Measurements from ENCODE around the gene ZMAT3.
A peak's percentile ranks its signal among the peaks of the same experiment; 100 is the strongest.
"Not testable (repeated sequence)": the region's sequence is repeated elsewhere in the genome, so short reads cannot be mapped to it uniquely, and the experiment has no call there.

The ZMAT3 gene, protein sequence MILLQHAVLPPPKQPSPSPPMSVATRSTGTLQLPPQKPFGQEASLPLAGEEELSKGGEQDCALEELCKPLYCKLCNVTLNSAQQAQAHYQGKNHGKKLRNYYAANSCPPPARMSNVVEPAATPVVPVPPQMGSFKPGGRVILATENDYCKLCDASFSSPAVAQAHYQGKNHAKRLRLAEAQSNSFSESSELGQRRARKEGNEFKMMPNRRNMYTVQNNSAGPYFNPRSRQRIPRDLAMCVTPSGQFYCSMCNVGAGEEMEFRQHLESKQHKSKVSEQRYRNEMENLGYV

GRCh38 chr3:179071323-179072099 is at the start of gene ZMAT3:
Gene ZMAT3, minus strand, starts transcription at chr3:179071809. Its CDS starts 4,057 bp downstream, at chr3:179067752.
- DNase-seq (ENCODE audit: low spot score) = peak; percentile 87

DNA sequence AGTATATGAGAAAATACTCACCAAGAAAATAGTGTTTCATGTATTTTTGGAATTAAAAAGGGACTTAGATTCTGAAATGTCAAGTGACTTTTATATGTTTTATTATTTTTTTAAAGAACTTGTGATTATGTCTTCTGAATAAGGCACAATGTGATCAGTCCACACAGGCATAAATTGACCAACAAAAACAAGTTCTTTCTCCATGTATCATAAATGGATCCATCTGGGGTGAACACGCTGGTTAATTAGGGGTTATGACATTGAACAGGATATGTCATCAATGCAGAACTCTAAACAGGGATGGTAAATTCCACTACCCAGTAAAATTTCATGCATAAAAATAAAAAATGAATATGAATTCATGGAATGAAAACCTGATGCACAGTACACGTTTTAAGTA is 45.2 kb upstream of the ZMAT3 start:
- DNase-seq (ENCODE audit: low spot score) = no peak

DNA sequence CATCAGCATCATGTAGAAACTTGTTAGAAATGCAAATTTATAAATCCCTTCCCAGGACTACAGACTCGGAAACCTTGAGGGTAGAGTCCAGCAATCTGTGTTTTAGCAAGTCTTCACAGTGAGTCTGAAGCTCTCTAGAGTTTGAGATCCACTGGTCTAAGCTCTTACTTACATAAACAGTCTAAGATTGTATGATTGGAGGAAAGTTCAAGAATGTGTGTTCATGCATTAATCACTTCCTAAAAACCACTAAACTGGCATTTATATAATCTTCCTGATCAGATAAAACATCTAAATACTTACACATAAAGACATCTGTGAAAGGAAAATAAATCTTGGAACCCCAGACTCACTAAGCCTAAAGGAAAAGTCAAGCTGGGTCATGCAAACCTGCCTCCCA is 43.8 kb upstream of the ZMAT3 start:
- not testable (repeated sequence) for DNase-seq (ENCODE audit: low spot score)

DNA sequence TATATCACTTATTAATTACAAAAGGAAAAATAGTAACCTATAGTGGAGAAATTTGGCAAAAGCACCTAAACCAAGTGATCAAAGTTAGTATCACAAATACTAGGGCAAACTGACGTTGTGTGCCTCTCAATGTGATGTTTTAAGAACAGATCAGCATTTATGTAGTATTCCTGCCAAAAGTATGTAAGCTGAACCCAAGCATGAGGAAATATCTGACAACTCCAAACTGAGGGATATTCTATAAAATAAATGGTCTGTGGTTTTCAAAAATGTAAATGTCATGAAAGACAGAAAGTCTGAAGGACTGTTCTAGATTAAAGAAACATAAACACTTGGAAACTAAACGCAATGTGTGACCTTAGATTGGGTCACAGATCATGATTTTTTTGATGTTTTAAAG is 42.3 kb upstream of the ZMAT3 start:
- DNase-seq (ENCODE audit: low spot score) = no peak

- no peak for DNase-seq (ENCODE audit: low spot score)
Measured at GRCh38 chr3:179108086-179108485, 36.5 kb upstream of the ZMAT3 start.

- no peak for DNase-seq (ENCODE audit: low spot score)
Measured at GRCh38 chr3:179107617-179108016, 36.0 kb upstream of the ZMAT3 start.

DNA sequence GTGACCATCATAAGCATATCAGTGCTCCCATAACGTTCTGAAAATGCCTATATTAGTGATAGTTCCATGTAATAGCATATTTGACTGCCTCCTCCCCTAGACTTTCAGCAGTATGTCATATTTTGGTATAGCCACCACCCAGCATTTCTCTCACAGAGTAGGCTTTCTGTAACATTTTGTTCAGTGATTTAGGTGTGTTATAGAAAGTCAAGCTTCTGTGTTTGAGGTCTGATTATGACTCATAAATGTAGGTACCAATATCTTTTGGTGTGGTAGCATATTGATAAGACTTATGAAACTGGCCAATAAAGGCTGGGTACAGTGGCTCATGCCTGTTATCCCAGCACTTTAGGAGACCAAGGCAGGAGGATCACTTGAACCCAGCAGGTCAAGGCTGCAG is 34.3 kb upstream of the ZMAT3 start:
- DNase-seq (ENCODE audit: low spot score) = no peak

GRCh38 chr3:179100652-179101051 is 29.0 kb upstream of the ZMAT3 start:
- DNase-seq (ENCODE audit: low spot score) = no peak

- DNase-seq (ENCODE audit: low spot score) = no peak
Measured at GRCh38 chr3:179098388-179099077, 26.9 kb upstream of the ZMAT3 start.

DNA sequence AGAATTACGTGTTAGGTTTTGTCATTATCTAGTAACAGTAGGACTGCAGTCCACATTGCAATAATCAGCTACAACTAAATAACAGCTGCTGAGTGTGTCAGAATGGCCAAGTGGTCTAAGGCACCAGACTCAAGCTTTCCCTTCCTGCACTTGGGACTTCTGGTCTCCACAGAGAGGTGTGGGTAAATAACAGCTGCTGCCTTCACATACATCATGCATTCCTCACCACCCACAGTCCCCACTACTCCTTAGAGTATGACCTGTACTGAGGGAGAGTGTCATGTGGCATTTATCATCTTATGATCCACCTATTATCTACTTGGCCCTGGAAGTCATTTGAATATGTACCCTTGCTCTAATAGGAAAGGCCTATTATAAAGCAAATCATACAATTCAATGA is 22.2 kb upstream of the ZMAT3 start:
- no peak for DNase-seq (ENCODE audit: low spot score)

DNA sequence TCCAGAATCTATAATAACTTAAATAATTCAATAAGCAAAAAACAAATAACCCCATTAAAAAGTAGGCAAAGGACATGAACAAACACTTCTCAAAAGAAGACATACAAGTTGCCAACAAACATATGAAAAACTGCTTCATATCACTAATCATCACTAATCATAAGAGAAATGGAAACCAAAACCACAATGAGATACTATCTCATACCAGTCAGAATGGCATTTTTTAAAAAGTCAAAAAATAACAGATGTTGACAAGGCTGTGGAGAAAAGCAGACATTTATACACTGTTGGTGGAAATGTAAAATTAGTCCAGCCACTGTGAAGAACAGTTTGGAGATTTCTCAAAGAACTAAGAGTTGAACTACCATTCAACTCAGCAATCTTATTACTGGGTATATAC is 19.5 kb upstream of the ZMAT3 start:
- no peak for DNase-seq (ENCODE audit: low spot score)

GRCh38 chr3:179088306-179088705 is 16.7 kb upstream of the ZMAT3 start:
- no peak for DNase-seq (ENCODE audit: low spot score)

DNA sequence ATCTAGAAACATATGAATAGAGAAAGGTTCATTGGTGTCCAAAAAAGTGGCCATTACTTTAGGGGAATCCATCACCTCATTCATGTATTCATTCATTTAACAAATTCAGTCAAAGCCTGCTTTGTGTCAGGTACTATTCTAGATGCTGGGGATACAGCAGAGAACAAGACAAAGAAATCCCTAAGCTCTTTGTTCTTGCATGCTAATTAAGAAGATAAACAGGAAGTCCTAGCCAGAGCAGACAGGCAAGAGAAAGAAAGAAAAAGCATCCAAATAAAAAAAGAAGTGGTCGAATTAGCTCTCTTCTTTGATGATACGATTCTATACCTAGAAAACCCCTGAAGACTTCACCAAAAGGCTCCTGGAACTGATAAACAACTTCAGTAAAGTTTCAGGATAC is 12.4 kb upstream of the ZMAT3 start:
- DNase-seq (ENCODE audit: low spot score) = no peak

DNA sequence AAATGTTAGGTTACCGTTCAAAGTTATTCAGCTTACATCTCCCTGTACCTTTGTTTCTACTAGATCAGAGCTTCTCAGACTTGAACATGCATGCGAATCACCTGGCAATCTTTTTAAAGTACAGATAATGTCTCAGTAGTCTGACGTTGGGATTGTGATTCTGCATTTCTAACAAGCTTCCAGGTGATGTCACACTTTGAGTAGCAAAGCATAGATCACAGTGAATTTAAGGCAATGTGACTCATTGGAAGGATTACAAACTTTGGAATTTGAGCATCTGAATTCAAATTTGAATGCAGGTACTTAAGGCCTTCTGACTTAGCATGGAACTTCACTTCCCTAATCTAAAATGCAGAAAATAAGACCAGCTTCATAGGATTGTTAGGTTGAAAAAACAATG is 10.8 kb upstream of the ZMAT3 start:
- no peak for DNase-seq (ENCODE audit: low spot score)

GRCh38 chr3:179081885-179082284 is 10.3 kb upstream of the ZMAT3 start:
- no peak for DNase-seq (ENCODE audit: low spot score)

GRCh38 chr3:179079537-179079936 is 7.9 kb upstream of the ZMAT3 start:
- DNase-seq (ENCODE audit: low spot score) = no peak

- no peak for DNase-seq (ENCODE audit: low spot score)
Measured at GRCh38 chr3:179076243-179077027, 4.8 kb upstream of the ZMAT3 start.

GRCh38 chr3:179074656-179075055 is 3.0 kb upstream of the ZMAT3 start:
- no peak for DNase-seq (ENCODE audit: low spot score)

DNA sequence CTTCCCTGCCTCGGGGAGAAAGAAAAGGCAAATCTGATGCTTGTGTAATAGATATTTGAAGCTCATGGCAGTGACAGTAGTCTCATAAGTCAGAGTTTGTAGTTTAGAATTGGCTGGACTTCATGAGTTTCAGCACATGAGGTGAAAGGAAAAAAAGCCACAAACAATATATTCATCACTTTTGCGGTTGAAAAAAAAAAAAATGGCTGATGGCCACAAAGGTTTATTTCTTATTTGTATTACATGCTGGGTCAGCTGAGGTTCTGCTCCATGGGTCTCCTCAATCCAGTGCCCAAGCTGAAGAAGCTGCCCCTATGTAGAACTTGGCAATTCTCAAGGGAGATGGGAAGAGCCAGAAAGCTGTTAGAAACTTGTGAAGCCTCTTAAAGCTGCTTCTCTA is 2.2 kb upstream of the ZMAT3 start:
- DNase-seq (ENCODE audit: low spot score) = no peak

DNA sequence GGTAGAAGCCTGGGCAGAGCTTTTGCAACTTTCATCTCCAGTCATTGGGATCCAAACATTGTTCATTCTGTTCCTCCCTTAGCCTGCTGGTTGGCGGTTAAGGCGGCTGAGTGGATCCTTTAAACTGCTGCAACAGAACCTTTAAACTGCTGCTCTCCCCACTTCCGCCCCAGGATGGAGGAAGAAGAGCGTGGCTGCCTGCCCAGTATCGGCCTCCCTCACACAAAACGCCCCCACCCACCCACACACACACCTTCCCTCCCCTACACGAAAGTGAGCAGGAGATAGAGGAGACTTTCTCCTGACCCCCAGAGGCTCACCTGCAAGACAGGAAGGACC is 460 bp upstream of the ZMAT3 start:
- DNase-seq (ENCODE audit: low spot score) = no peak

DNA sequence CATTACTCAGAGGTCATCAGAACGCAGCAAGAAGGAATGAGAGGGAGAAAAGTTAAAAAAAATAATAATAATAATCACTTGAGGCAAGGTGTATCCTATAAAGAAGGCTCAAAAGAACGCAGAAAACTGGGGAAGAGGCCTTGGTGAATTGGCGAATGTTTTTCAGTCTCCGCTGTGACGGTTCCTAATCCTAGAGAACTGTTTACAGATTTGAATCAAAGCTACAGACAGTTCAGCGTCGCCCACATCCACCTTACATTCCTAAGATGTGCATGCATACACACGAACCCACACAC is 634 bp downstream of the ZMAT3 start:
- peak; percentile 8 for DNase-seq (ENCODE audit: low spot score)

DNA sequence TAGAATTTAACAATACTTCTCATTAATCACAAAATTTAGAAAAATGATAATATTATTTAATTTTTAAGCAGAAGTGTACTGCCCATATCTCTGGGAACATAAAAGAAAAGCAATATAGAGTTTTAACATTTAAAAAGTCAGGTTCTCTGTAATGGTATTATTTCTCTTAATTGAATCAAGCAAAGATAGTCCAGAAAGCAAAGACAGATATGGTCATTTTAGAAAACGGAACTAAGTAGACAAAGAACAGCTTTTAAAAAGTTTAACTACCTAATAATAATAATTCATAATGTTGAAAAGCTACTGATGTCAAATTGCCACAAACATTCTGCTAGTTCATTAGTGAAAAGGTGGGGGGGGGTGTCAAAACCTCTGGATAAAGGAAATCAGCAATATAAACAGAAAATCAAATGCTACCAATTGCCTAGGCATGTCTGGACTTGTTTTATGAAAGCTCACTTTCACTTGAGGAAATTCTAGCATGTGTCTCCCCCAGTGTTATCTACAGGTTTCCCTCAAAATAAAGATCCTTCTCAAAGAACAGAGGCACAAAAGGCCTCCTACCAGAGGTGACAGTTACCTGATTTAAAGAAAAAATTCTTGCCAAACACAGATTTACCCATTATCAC is 1.7 kb downstream of the ZMAT3 start:
- peak; percentile 53 for DNase-seq (ENCODE audit: low spot score)

Measured in LoVo (cell line).